DMS53 treated with DMSO at 0.1 percent for 48 hours (cell line): ENCODE data around the gene KIR2DL4.
"Not testable (repeated sequence)": the region's sequence is repeated elsewhere in the genome, so short reads cannot be mapped to it uniquely, and the experiment has no call there.

ENCODE experiments used
- DNase-seq: peaks from one replicate; lab custom pipeline; 2025; ENCODE audit not compliant: unreplicated experiment; lab: John Stamatoyannopoulos, UW

Gene KIR2DL4

GRCh38 chr19:54804101-54804500 lies 691 bp downstream of the KIR2DL4 start:
- DNase-seq = no peak

GRCh38 chr19:54804571-54804970 lies 1.2 kb downstream of the KIR2DL4 start:
- no peak for DNase-seq

GRCh38 chr19:54805665-54806515 lies 2.5 kb downstream of the KIR2DL4 start:
- no peak for DNase-seq

- no peak for DNase-seq
Observed at GRCh38 chr19:54806516-54806838, 3.1 kb downstream of the KIR2DL4 start.

DNA sequence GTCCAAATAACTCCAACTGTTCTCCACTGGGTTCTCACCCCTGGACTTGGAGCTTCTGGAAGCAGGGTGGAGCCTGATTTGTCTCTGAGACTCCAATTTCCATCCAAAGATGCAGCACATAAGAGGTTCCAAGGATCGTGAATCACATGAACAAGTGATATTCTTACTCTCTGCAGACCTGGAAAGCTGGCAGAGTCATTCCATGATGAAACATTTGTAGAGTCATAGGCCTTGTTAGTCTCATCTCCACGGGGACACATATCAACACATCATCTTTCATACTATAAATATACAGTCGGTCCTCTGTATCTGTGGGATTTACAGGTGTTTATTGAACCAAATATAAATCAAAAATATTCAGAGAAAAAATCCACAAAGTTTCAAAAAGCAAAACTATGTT lies 11.2 kb downstream of the KIR2DL4 start:
- DNase-seq = not testable (repeated sequence)

- DNase-seq = not testable (repeated sequence)
Observed at GRCh38 chr19:54816251-54816650, 12.8 kb downstream of the KIR2DL4 start, which contains the start of gene KIR3DL1. KIR3DL1 (plus strand) TSS chr19:54816468.

DNA sequence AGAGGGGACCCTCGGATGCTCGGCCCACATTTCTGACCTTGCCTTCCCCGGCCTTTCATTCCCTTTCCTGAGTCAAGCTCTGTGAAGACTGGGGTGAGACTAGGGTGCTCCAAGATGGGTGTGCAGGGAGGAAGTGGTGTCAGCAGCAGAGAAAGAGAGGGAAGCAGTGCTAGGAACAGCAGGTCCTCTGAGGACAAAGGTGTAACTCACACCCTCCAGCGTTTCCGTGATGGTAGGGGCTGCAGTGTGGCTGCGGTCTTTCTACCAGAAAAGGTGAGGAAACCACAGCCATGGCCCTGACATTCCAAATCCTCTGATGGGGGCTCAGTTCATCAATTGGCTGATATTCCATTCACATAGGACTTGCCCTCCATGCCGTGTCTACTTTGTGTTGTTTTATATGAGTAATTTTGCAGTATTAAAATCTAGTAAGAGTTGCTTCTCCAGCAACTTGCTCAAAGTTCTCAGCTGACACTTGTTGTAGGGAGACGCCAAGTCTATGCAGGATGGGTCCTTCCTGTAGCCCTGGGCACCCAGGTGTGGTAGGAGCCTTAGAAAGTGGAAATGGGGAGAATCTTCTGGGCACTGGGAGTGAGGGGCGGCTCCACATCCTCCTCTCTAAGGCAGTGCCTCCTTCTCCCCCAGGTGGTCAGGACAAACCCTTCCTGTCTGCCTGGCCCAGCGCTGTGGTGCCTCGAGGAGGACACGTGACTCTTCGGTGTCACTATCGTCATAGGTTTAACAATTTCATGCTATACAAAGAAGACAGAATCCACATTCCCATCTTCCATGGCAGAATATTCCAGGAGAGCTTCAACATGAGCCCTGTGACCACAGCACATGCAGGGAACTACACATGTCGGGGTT lies 14.5 kb downstream of the KIR2DL4 start:
- DNase-seq = no peak

DNA sequence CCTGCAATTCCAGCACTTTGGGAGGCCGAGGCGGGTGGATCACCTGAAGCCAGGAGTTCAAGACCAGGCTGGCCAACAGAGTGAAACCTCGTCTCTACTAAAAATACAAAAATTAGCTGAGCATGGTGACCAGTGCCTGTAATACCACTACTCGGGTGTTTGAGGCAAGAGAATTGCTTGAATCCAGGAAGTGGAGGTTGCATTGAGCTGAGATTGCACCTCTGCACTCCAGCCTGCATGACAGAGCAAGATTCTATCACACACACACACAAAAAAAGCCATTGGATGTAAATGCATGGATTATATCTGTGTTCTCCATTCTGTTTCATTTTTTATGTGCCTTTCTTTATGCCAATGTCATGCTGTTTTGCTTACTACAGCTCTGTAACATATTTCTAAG lies 21.0 kb downstream of the KIR2DL4 start:
- DNase-seq = not testable (repeated sequence)

- DNase-seq = not testable (repeated sequence)
Observed at GRCh38 chr19:54825326-54825725, 21.9 kb downstream of the KIR2DL4 start.

DNA sequence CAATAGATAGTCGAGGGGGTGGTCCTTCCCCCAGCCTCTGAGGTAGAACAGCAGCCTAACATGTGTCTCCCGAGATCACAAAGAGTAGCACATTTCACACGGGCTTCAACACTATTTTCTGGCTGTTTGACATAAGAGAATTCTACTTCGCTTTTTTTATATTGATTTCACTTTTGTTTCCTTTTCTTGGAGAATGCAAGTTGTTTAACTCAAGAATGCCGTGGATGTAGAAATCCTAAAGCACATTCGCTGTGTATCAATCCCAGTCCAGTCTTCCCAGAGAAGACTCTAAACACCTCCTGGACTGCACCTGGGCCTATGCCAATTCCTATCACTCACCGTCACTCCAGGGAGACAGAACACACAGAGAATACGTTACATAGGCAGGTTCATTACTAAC lies 24.7 kb downstream of the KIR2DL4 start:
- not testable (repeated sequence) for DNase-seq

GRCh38 chr19:54832496-54832895 lies 29.1 kb downstream of the KIR2DL4 start, which contains the start of gene KIR2DS4:
KIR2DS4 (plus strand) TSS chr19:54832676.
- not testable (repeated sequence) for DNase-seq

GRCh38 chr19:54835126-54835525 lies 31.7 kb downstream of the KIR2DL4 start:
- DNase-seq = not testable (repeated sequence)

GRCh38 chr19:54837522-54837921 lies 34.1 kb downstream of the KIR2DL4 start:
- DNase-seq = not testable (repeated sequence)

- DNase-seq = not testable (repeated sequence)
Observed at GRCh38 chr19:54843171-54843570, 39.8 kb downstream of the KIR2DL4 start.

DNA sequence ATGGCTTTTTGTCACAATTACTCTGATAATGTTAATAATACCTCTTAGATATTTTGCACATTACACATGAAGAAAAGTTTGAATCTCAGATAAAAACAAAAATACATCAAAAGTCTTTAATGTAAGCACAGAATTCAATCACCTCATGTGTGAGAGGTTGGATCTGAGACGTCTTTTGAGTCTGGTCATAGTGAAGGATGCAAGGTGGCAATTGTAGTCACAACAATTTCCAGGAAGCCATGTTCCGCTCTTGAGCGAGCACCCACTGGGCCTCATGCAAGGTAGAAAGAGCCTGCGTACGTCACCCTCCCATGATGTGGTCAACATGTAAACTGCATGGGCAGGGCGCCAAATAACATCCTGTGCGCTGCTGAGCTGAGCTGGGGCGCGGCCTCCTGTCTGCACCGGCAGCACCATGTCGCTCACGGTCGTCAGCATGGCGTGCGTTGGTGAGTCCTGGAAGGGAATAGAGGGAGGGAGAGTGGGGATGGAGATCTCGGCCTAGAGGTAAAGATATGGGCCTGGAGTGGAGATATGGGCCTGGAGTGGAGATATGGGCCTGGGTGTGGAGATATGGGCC lies 46.7 kb downstream of the KIR2DL4 start, which contains the start of gene KIR3DL2:
KIR3DL2 (plus strand) TSS at position 383 of the 580 bp plus-strand sequence; CDS start at position 416, 33 bp downstream.
- not testable (repeated sequence) for DNase-seq

- DNase-seq = no peak
Observed at GRCh38 chr19:54850930-54851329, 47.5 kb downstream of the KIR2DL4 start.

DNA sequence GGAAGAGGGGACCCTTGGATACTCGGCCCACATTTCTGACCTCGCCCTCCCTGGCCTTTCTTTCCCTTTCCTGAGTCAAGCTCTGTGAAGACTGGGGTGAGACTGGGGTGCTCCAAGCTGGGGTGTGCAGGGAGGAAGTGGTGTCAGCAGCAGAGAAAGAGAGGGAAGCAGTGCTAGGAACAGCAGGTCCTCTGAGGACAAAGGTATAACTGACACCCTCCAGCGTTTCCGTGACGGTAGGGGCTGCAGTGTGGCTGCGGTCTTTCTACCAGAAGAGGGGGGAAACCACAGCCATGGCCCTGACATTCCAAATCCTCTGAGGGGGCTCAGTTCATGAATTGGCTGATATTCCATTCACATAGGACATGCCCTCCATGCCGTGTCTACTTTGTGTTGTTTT lies 47.9 kb downstream of the KIR2DL4 start:
- DNase-seq = no peak

GRCh38 chr19:54855241-54855640 lies 51.8 kb downstream of the KIR2DL4 start:
- not testable (repeated sequence) for DNase-seq

- not testable (repeated sequence) for DNase-seq
Observed at GRCh38 chr19:54858476-54858875, 55.1 kb downstream of the KIR2DL4 start.

DNA sequence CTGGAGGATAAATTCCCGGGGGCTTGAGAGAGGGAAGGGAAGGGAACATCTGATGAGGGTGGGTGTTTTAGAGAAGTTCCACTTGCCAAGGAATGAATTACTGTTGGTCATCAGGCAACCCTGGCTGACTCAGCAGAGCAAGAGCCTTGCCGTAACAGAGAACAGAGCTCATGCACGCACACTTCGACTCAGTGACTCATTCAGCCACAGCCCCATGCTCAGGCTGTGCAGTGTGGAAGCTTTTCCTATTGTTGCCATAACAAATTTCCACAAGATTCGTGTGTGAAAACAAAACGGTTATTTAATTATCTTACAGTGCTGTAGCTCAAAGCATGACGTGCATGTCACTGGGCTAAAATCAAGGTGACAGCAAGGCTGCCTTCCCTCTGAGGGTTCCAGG lies 56.0 kb downstream of the KIR2DL4 start:
- DNase-seq = not testable (repeated sequence)

- not testable (repeated sequence) for DNase-seq
Observed at GRCh38 chr19:54863459-54863858, 60.0 kb downstream of the KIR2DL4 start.
